DND-41 (cell line): ENCODE results near the gene ANKRD40CL.

ENCODE experiments used
- EZH2 ChIP-seq: IDR thresholded peaks from 3 replicates; pipeline ENCODE4 v1.6.1; 2012; ENCODE audit warnings: borderline replicate concordance, low read depth, mild to moderate bottlenecking, moderate library complexity, low read length, inconsistent platforms; ENCODE audit not compliant: severe bottlenecking
- TF ChIP-seq, protein P1 (sequence below): IDR thresholded peaks from 2 replicates; pipeline ENCODE4 v1.5.1; 2012; ENCODE audit warnings: borderline replicate concordance, low read length, moderate library complexity, mild to moderate bottlenecking; ENCODE audit not compliant: poor library complexity, severe bottlenecking; ENCODE audit errors: extremely low read depth

DNA sequence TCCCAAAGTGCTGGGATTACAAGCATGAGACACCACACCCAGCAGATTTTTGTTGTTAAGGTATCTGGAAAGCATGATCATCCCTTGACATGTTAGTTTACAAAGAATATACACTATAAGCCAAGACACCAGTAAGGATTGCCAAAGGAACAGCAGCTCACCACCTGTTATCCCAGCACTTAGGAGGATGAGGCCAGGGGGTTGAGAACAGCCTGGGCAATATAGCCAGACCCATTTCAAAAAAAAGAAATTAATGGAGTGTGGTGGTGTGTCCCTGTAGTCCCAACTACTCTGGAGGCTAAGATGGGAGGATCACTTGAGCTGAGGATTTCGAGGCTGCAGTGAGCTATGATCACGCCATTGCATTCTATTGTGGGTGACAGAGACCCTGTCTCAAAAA is 5.1 kb downstream of the ANKRD40CL start:
- TF ChIP-seq, protein P1, sequence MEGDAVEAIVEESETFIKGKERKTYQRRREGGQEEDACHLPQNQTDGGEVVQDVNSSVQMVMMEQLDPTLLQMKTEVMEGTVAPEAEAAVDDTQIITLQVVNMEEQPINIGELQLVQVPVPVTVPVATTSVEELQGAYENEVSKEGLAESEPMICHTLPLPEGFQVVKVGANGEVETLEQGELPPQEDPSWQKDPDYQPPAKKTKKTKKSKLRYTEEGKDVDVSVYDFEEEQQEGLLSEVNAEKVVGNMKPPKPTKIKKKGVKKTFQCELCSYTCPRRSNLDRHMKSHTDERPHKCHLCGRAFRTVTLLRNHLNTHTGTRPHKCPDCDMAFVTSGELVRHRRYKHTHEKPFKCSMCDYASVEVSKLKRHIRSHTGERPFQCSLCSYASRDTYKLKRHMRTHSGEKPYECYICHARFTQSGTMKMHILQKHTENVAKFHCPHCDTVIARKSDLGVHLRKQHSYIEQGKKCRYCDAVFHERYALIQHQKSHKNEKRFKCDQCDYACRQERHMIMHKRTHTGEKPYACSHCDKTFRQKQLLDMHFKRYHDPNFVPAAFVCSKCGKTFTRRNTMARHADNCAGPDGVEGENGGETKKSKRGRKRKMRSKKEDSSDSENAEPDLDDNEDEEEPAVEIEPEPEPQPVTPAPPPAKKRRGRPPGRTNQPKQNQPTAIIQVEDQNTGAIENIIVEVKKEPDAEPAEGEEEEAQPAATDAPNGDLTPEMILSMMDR: no peak
- no peak for TF ChIP-seq EZH2
